RWPE2 (cell line): Measurements from ENCODE around the gene TBXT.

Experiments used
- ATAC-seq: fragments of 200-7000 bp; cut with Tn5 transposase; 3 replicates; pipeline ENCODE4 v1.9.1; 2021; ENCODE audit warnings: low read depth
- DNase-seq: peaks from one replicate; pipeline ENCODE4 v3.0.0-alpha.2; 2020; ENCODE audit warnings: low spot score
- H3K27ac ChIP-seq: fragments of 450-650 bp; 2 replicates; pipeline ENCODE4 v1.5.1; 2017; ENCODE audit warnings: mild to moderate bottlenecking; ENCODE audit not compliant: poor library complexity, severe bottlenecking
- H3K27me3 ChIP-seq: fragments of 250-450 bp; sonication (Bioruptor Pico); 2 replicates; pipeline ENCODE4 v1.5.1; 2021; ENCODE audit warnings: mild to moderate bottlenecking, moderate library complexity; ENCODE audit not compliant: insufficient read depth, poor library complexity, severe bottlenecking
- H3K36me3 ChIP-seq: fragments of 250-450 bp; sonication (Bioruptor Pico); 2 replicates; pipeline ENCODE4 v1.5.1; 2020; ENCODE audit warnings: low read depth, mild to moderate bottlenecking, moderate library complexity
- H3K4me1 ChIP-seq: fragments of 250-450 bp; sonication (Bioruptor Pico); 2 replicates; pipeline ENCODE4 v1.5.1; 2021; ENCODE audit warnings: mild to moderate bottlenecking, moderate library complexity; ENCODE audit not compliant: insufficient read depth, poor library complexity, severe bottlenecking
- H3K4me3 ChIP-seq: fragments of 250-450 bp; sonication (Bioruptor Pico); 2 replicates; pipeline ENCODE4 v1.5.1; 2021; ENCODE audit warnings: mild to moderate bottlenecking, moderate library complexity; ENCODE audit not compliant: severe bottlenecking
- H3K9me3 ChIP-seq: fragments of 250-450 bp; sonication (Bioruptor Pico); 2 replicates; pipeline ENCODE4 v1.5.1; 2021; ENCODE audit warnings: mild to moderate bottlenecking, moderate library complexity; ENCODE audit not compliant: severe bottlenecking
- TF ChIP-seq, protein P1 (sequence below): fragments of 450-650 bp; IDR thresholded peaks from one replicate; pipeline ENCODE4 v1.5.1; 2017; ENCODE audit warnings: mild to moderate bottlenecking, moderate library complexity; ENCODE audit not compliant: poor library complexity, severe bottlenecking

The TBXT gene

DNA sequence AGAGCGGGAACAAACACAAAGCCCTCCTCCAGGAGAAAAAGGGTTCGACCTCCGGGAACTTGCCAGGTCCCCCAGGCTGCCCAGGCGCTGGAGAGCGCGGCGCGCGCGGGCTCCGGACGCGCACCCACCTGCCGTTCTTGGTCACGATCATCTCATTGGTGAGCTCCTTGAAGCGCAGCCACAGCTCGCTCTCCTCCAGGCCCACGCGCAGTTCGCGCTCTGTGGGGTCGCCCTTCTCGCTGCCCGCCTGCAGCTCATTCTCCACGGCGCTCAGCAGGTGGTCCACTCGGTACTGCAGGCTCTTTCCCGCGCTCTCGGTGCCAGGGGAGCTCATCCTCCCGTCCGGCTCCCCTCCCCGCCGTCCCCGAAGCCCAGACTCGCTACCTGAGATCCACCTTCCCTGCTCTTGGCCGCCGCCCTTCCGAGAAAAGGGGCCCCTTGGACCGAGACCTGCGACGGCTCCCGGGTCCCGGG, 356 bp downstream of the TBXT start:
- peaks cover 55% of the 10 kb centered on the region for H3K27me3 ChIP-seq
- H3K4me3 ChIP-seq, result no peak overlapping the region
- DNase-seq (no peak), ATAC-seq (no peak)
- no peaks in the 10 kb centered on the region for H3K36me3 ChIP-seq
- no peak overlapping the region for H3K27ac ChIP-seq
- H3K9me3 ChIP-seq, result no peaks in the 10 kb centered on the region
- TF ChIP-seq, protein P1, sequence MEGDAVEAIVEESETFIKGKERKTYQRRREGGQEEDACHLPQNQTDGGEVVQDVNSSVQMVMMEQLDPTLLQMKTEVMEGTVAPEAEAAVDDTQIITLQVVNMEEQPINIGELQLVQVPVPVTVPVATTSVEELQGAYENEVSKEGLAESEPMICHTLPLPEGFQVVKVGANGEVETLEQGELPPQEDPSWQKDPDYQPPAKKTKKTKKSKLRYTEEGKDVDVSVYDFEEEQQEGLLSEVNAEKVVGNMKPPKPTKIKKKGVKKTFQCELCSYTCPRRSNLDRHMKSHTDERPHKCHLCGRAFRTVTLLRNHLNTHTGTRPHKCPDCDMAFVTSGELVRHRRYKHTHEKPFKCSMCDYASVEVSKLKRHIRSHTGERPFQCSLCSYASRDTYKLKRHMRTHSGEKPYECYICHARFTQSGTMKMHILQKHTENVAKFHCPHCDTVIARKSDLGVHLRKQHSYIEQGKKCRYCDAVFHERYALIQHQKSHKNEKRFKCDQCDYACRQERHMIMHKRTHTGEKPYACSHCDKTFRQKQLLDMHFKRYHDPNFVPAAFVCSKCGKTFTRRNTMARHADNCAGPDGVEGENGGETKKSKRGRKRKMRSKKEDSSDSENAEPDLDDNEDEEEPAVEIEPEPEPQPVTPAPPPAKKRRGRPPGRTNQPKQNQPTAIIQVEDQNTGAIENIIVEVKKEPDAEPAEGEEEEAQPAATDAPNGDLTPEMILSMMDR, result no peak
- H3K4me1 ChIP-seq, result no peaks in the 10 kb centered on the region

DNA sequence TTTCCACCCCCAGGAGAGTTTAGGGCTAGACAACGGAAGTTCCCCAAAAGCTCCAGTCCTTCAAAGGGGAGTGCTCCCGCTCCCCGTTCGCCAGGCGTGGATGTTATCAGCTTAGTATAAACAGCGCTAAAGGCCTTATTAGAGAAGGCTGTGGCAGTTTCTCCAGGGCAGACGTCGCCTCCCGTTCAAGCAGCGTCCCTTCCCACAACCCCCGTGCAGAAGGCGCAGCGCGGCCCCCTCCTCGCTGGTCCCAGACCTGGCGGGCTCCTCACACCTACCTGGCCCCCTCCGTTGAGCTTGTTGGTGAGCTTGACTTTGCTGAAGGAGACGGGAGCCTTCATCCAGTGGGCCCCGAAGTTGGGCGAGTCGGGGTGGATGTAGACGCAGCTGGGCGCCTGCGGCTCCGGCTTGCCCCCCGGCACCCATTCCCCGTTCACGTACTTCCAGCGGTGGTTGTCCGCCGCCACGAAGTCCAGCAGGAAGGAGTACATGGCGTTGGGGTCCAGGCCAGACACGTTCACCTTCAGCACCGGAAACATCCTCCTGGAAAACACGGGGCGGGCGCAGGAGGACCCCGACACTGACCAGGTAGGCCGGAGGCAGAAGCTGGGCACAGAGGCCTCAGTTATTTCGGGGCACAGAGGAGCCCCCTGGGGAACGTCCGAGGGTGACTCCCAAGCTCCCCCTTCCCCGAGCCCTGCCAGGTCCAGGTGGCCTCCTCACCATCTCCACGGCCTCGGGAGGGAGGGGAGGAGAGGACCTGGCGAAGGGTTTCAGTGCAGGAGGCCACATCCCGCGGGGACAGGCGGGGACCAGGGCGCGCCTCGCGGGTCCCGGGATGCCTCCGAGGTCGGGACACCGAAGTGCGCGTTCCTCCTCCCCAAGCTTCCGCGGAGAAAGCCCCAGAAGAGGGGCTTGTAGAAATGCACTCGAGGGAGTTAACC, 1.1 kb downstream of the TBXT start:
- no peak for DNase-seq
- TF ChIP-seq, protein P1, result no peak

DNA sequence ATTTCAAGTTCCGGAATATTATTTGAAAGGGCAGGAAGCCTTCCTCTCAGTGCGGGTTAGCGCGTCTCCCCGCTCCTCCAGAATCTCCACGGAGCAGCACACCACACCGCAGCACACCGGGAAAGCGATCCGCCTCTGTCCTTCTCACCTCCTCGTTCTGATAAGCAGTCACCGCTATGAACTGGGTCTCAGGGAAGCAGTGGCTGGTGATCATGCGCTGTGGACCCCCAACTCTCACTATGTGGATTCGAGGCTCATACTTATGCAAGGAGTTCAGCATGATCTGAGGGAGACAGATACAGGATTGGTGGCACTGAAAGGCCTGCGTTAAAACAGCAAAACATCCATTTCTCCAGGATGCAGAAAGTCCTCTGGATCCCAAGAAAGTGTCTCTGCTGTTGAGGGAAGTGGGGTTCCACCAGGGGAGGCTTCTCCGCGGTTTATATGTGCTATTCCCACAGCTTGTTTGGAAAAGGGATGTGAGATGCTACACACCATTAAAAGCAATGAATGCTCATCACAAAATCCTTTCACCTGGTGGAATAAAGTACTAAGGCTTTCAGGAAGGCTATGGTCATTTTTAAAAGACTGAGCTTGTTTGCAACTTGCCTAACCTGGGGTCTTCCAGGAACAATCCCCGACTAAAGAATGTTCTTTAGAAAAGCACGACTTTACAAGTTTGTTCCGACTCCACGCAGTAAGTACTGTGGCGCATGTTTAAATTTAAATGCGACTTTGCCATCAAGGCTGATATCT, 1.9 kb downstream of the TBXT start:
- no peaks in the 10 kb centered on the region for H3K36me3 ChIP-seq
- DNase-seq, result no peak
- no peak overlapping the region for H3K27ac ChIP-seq
- H3K27me3 ChIP-seq, result peaks cover 48% of the 10 kb centered on the region
- H3K4me3 ChIP-seq, result no peak overlapping the region
- H3K9me3 ChIP-seq, result no peaks in the 10 kb centered on the region
- ATAC-seq, result no peak
- TF ChIP-seq, protein P1, result no peak
- H3K4me1 ChIP-seq, result no peaks in the 10 kb centered on the region

More for the DNA sequence above, 1.1 kb downstream of the TBXT start:
- no peak overlapping the region for H3K4me3 ChIP-seq
- H3K36me3 ChIP-seq, result no peaks in the 10 kb centered on the region
- no peak for ATAC-seq
- H3K9me3 ChIP-seq, result no peaks in the 10 kb centered on the region
- no peaks in the 10 kb centered on the region for H3K4me1 ChIP-seq
- H3K27ac ChIP-seq, result no peak overlapping the region
- H3K27me3 ChIP-seq, result peaks cover 55% of the 10 kb centered on the region

DNA sequence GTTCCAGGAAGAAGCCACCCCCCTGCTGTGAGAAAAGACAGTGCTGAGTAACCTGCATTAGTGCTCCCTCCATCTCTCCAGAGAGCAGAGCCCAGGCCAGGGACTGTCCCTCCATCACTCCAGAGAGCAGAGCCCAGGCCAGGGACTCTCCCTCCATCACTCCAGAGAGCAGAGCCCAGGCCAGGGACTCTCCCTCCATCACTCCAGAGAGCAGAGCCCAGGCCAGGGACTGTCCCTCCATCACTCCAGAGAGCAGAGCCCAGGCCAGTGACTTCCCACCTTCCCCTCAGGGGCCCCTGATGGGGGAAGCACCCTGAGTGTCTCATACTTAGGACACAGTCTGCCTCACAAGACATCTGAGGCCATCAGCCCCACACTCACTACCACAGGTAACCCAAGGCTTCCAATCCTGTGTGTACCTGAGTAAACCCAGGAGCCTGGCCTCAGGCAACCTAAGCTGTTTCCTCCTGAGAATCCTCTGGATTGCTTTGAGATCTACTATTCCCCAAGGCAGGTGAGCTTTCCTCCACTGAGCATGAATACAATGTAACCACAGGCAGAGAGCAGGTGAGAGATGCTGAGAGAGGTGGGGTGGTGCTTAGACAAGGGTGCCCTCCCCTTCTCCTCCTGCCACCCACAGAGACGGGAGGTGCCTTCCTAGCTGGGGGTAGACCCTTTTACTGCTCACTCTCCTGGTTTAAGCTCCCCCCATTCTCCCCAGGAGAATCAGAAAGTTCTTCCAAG, 4.9 kb downstream of the TBXT start:
- Histone ChIP-seq H3K27ac (no peak overlapping the region), H3K4me1 (no peaks in the 10 kb centered on the region), H3K4me3 (no peak overlapping the region), H3K9me3 (no peaks in the 10 kb centered on the region), H3K27me3 (peaks cover 22% of the 10 kb centered on the region), H3K36me3 (no peaks in the 10 kb centered on the region)
- TF ChIP-seq, protein P1, result no peak
- ATAC-seq (no peak), DNase-seq (no peak)
